ENCODE measurements around the gene ZNF786.

DNA sequence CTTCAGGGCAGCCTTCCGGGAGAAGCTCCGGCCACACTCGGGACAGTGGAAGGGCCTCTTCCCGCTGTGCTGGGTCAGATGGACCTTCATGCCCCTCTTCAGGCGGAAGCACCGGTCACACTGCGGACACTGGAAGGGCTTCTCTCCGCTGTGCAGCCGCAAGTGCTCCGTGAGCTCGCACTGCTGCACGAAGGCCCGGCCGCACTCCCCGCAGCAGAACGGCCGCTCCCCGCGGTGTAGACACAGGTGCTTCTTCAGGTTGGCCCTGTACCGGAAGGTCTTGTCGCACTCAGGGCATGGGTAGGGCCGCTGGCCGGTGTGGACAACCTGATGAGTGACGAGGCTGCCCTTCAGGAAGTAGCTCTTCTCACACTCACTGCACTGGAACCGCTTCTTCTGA lies 14.2 kb upstream of the ZNF786 start:
- no peak for TF ChIP-seq POLR2A (IDR thresholded peaks at IDR 0.05)
- TF ChIP-seq, protein P1, sequence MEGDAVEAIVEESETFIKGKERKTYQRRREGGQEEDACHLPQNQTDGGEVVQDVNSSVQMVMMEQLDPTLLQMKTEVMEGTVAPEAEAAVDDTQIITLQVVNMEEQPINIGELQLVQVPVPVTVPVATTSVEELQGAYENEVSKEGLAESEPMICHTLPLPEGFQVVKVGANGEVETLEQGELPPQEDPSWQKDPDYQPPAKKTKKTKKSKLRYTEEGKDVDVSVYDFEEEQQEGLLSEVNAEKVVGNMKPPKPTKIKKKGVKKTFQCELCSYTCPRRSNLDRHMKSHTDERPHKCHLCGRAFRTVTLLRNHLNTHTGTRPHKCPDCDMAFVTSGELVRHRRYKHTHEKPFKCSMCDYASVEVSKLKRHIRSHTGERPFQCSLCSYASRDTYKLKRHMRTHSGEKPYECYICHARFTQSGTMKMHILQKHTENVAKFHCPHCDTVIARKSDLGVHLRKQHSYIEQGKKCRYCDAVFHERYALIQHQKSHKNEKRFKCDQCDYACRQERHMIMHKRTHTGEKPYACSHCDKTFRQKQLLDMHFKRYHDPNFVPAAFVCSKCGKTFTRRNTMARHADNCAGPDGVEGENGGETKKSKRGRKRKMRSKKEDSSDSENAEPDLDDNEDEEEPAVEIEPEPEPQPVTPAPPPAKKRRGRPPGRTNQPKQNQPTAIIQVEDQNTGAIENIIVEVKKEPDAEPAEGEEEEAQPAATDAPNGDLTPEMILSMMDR (IDR thresholded peaks at IDR 0.05 in 4 of 5, conservative IDR thresholded peaks at IDR 0.05 in 1 of 5), result no peak
